GM12874 (cell line): Measurements from ENCODE around the gene SIRT7.

Experiments
- TF ChIP-seq, protein P1 (sequence below): IDR thresholded peaks from 2 replicates; pipeline ENCODE4 v1.5.1; 2011; ENCODE audit warnings: low read depth, mild to moderate bottlenecking, control low read depth, low read length, moderate library complexity; ENCODE audit not compliant: insufficient read depth

The SIRT7 gene

DNA sequence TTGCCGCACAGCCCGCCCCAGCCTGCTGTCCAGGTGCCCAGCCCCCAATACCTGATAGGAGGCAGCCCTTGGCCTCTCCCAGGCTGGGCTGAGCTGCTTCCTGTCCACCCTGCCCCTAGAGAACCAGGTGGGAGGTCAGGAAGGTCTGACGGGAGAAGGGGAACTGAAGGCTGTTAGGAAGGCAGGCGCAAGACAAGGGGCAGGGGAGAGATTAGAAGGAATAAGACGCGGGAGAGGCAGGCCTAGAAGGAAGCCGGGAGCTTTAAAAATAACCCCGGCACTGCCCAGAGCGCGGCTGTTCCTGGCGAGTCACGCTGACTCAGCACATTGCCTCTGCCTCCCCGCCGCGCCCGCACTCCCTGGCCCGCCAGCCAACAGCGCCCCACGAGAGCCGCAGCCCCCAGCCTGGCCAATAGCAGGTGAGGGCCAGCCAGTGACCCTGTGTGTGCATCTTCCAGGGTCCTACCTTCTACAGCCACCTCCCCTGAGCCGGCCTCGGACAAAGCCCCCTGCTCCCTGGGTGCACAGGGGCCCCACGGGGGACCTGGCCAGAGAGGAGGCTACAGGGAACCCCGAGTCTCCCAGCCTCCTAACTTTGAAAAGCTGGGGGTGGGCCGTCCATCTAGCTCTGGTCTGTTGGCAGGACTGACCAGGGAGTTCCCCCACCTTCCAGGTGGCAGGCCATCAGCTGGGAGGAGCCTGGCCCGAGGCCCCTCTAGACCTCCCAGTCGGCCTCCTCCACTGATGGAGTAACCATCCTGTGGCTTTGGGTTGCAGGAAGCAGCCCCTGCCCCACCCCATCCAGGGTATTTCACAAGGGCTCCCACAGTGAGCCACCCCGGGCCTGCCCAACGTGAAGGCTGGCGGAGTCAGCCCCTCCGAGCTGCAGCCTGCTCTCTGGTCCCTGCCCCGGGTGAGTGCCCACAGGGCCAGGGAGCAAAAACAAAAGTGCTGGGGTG is 5.6 kb upstream of the SIRT7 start:
- TF ChIP-seq, protein P1, sequence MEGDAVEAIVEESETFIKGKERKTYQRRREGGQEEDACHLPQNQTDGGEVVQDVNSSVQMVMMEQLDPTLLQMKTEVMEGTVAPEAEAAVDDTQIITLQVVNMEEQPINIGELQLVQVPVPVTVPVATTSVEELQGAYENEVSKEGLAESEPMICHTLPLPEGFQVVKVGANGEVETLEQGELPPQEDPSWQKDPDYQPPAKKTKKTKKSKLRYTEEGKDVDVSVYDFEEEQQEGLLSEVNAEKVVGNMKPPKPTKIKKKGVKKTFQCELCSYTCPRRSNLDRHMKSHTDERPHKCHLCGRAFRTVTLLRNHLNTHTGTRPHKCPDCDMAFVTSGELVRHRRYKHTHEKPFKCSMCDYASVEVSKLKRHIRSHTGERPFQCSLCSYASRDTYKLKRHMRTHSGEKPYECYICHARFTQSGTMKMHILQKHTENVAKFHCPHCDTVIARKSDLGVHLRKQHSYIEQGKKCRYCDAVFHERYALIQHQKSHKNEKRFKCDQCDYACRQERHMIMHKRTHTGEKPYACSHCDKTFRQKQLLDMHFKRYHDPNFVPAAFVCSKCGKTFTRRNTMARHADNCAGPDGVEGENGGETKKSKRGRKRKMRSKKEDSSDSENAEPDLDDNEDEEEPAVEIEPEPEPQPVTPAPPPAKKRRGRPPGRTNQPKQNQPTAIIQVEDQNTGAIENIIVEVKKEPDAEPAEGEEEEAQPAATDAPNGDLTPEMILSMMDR = no peak

DNA sequence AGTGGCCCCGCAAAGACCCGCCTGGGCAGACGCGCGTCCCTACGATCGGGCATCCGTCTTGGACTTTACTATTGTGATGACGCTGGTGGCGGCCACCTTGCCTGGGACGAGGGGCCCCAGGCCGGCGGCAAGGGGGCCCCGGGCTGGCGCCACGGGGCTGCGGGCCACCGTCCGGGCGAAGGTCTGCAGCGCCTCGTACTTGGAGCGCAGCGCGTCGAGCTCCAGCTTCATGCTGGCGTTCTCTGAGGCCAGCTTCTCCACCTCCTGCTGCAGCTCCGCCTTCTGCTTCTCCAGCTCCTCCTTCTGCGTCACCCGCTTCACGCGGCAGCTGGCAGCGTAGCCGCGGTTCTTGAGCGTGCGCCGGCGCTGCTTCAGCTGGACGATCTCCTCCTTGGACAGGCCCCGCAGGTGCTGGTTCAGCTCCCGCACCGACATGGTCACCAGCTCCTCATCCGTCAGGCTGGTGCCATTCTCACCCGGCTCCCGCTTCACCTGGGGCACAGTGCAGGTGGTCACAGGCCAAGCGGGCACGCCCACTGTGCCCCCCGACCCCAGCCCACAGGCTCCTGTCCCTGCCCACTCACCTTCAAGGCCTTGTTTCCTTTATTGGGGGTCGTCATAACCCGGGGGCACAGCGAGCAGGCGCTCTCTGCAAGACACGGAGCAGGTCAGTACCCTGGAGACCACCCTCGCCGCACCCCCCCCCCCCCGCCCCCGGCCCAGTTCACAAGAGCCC is 4.8 kb upstream of the SIRT7 start:
- TF ChIP-seq, protein P1 = no peak

GRCh38 chr17:81921996-81922565 is 4.1 kb upstream of the SIRT7 start:
- TF ChIP-seq, protein P1 = no peak

- TF ChIP-seq, protein P1 = no peak
Observed at GRCh38 chr17:81921537-81921862, 3.5 kb upstream of the SIRT7 start.

GRCh38 chr17:81920612-81921536 is 2.9 kb upstream of the SIRT7 start:
- TF ChIP-seq, protein P1 = no peak

DNA sequence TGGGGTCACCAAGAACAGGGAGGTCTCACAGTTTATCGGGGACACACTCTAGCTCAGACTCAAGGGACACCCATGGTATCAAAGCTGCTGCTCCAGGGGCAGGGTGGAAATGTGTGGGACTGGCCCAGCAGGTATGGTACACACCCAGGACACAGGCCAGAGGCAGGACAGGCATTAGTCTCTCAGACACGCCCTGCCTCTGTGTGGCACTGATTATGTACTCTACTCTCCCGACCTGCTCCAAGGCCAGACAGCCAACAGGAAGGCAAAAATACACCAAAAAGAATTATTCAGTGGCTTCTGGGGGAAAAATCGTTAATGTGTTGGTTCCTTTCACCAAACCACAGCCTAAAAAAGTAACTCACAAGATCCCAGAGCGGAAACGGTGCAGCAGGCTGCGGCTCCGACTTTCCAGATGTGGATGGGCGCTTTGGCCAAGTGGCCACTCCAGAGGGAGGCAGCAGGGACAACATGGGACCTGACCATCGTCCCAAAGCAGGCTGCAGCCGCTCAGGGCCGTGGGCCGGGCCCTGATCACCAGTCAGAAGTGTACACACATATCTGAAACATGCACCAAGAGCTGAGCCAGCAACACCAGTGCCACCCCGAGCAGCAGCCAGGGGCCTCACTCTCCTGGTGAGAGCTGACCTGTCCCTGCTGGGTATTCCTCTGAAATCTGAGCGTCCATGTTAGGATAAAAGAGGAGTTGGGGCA is 1.0 kb upstream of the SIRT7 start:
- TF ChIP-seq, protein P1 = no peak
